HCT116 (cell line): Measurements from ENCODE around the gene ACTG2. TPM values are rescaled to one million over a fixed set of nuclear protein-coding genes. Genes with fewer than 3 reads are reported as not detected.

Experiments
- ATAC-seq: fragments of 200-7000 bp; cut with Tn5 transposase; 2 replicates; pipeline ENCODE4 v1.9.1; 2020; ENCODE audit warnings: mild to moderate bottlenecking, moderate library complexity
- BruUV-seq: library from RNA; stranded (reverse); fragments of 400-500 nt; replicated peaks from 2 replicates; lab custom pipeline; 2021; lab: Mats Ljungman, UMichigan
- CTCF ChIA-PET: fragments of 300-600 bp; sonication (Branson Sonifier 250); formaldehyde crosslinking; loops from one replicate; lab custom pipeline; 2021; ENCODE audit warnings: antibody characterized with exemption; lab: Charles Lee
- POLR2A ChIA-PET: fragments of 300-600, 350-600 bp; sonication (Branson Sonifier 250); formaldehyde crosslinking; loops from one replicate; lab custom pipeline; 2021; ENCODE audit warnings: antibody characterized with exemption; lab: Charles Lee
- RAD21 ChIA-PET, 2 experiments: fragments of 300-600 bp; sonication (Branson Sonifier 250); formaldehyde crosslinking; loops; one replicate each; lab custom pipeline; 2023; ENCODE audit warnings: low total read pairs in 2 of 2; ENCODE audit not compliant: uncharacterized antibody in 2 of 2, unreplicated experiment in 2 of 2, low non-redundant PET in 1 of 2; lab: Charles Lee
- DNase-seq: peaks from one replicate; pipeline ENCODE4 v3.0.0-alpha.2; 2010; ENCODE audit warnings: low read depth, low spot score
- H2AFZ ChIP-seq: fragments of 200-600 bp; shearing (Covaris generic), sonication (generic); 2 replicates; pipeline ENCODE4 v1.6.1; 2017; ENCODE audit warnings: low read depth, mixed run types, mixed read lengths, antibody characterized with exemption, low read length; ENCODE audit not compliant: poor library complexity, severe bottlenecking
- H3K27ac ChIP-seq: 2 replicates; pipeline ENCODE4 v1.5.1; 2012; ENCODE audit warnings: low read depth, low read length
- H3K27me3 ChIP-seq: fragments of 200-600 bp; sonication (generic); 2 replicates; pipeline ENCODE4 v1.6.1; 2016; ENCODE audit warnings: mixed run types, low read length, mixed read lengths; ENCODE audit not compliant: insufficient read depth
- H3K36me3 ChIP-seq, 2 experiments: fragments of 200-500 bp in 1 of 2; fragments of 200-600 bp in 1 of 2; sonication (Bioruptor generic) in 1 of 2; sonication (generic) in 1 of 2; 2 replicates each; pipeline versions ENCODE4 v1.5.1 to v1.6.1; 2014 to 2016; ENCODE audit warnings: low read length in 2 of 2, inconsistent platforms in 1 of 2, mixed read lengths in 1 of 2, mixed run types in 1 of 2; ENCODE audit not compliant: insufficient read depth in 2 of 2, control insufficient read depth in 1 of 2
- H3K4me1 ChIP-seq, 2 experiments: fragments of 200-600 bp in 1 of 2; sonication (generic) in 1 of 2; 2 replicates each; pipeline versions ENCODE4 v1.5.1 to v1.6.1; 2012 to 2017; ENCODE audit warnings: low read length in 2 of 2, inconsistent platforms in 1 of 2, mild to moderate bottlenecking in 1 of 2, mixed read lengths in 1 of 2, mixed run types in 1 of 2, moderate library complexity in 1 of 2; ENCODE audit not compliant: insufficient read depth in 2 of 2, control insufficient read depth in 1 of 2
- H3K4me2 ChIP-seq: fragments of 200-600 bp; sonication (generic); 2 replicates; pipeline ENCODE4 v1.6.1; 2017; ENCODE audit warnings: mixed run types, low read length, mixed read lengths
- H3K4me3 ChIP-seq, 2 experiments: fragments of 200-600 bp in 1 of 2; sonication (generic) in 1 of 2; replicated peaks in 1 of 2; 2 replicates each; pipeline ENCODE4 v1.5.1; 2011 to 2016; ENCODE audit warnings: low read length in 2 of 2, control low read depth in 1 of 2, low read depth in 1 of 2, mild to moderate bottlenecking in 1 of 2, mixed read lengths in 1 of 2, mixed run types in 1 of 2
- H3K79me2 ChIP-seq: fragments of 200-600 bp; sonication (generic); 2 replicates; pipeline ENCODE4 v1.6.1; 2017; ENCODE audit warnings: mild to moderate bottlenecking, mixed run types, low read length, moderate library complexity, mixed read lengths; ENCODE audit not compliant: insufficient read depth
- H3K9ac ChIP-seq: fragments of 200-600 bp; sonication (generic); 2 replicates; pipeline ENCODE4 v1.6.1; 2016; ENCODE audit warnings: low read length, mixed read lengths
- H3K9me2 ChIP-seq: fragments of 200-600 bp; sonication (generic), shearing (Covaris generic); 2 replicates; pipeline ENCODE4 v1.6.1; 2017; ENCODE audit warnings: mixed run types, mild to moderate bottlenecking, moderate library complexity; ENCODE audit not compliant: insufficient read depth
- H3K9me3 ChIP-seq, 2 experiments: fragments of 200-500 bp in 1 of 2; fragments of 200-600 bp in 1 of 2; sonication (Bioruptor generic) in 1 of 2; sonication (generic) in 1 of 2; 2 replicates each; pipeline ENCODE4 v1.6.1; 2014 to 2017; ENCODE audit warnings: low read length in 2 of 2, mixed read lengths in 2 of 2, inconsistent platforms in 1 of 2, low read depth in 1 of 2, mild to moderate bottlenecking in 1 of 2, mixed run types in 1 of 2, moderate library complexity in 1 of 2; ENCODE audit not compliant: control insufficient read depth in 1 of 2, insufficient read depth in 1 of 2
- H4K20me1 ChIP-seq: fragments of 200-600 bp; sonication (generic), shearing (Covaris generic); 2 replicates; pipeline ENCODE4 v1.6.1; 2017; ENCODE audit warnings: mixed run types, mild to moderate bottlenecking, moderate library complexity; ENCODE audit not compliant: insufficient read depth
- ATF3 ChIP-seq: IDR thresholded peaks from 2 replicates; pipeline ENCODE4 v1.6.1; 2012
- ELF1 ChIP-seq: IDR thresholded peaks from 2 replicates; pipeline ENCODE4 v1.6.1; 2012; ENCODE audit warnings: low read depth, borderline replicate concordance
- POLR2A ChIP-seq: IDR thresholded peaks from 2 replicates; pipeline ENCODE4 v1.7.0; 2011; ENCODE audit warnings: borderline replicate concordance; ENCODE audit not compliant: insufficient read depth, insufficient read length; ENCODE audit errors: extremely low read depth
- TCF7L2 ChIP-seq: IDR thresholded peaks from 2 replicates; pipeline ENCODE4 v1.7.0; 2011; ENCODE audit warnings: borderline replicate concordance, inconsistent platforms; ENCODE audit not compliant: insufficient read depth, insufficient read length; ENCODE audit errors: extremely low read depth
- ZBTB33 ChIP-seq: IDR thresholded peaks from 2 replicates; pipeline ENCODE4 v1.6.1; 2011; ENCODE audit warnings: mild to moderate bottlenecking, low read length, moderate library complexity; ENCODE audit not compliant: insufficient replicate concordance; ENCODE audit errors: extremely low read depth
- ZFX ChIP-seq: fragments of 450-650 bp; IDR thresholded peaks from 2 replicates; pipeline ENCODE4 v1.6.1; 2017
- intact Hi-C: fragments of 100-400 bp; cut with micrococcal nuclease; formaldehyde crosslinking; loops from 2 replicates; pipeline ENCODE4 v1.10.0; 2022
- total RNA-seq: library from RNA; stranded (reverse); gene quantifications from one replicate; pipeline ENCODE4 v1.2.1, GENCODE V29; 2021; ENCODE audit not compliant: unreplicated experiment

The ACTG2 gene
- total RNA-seq, 1 experiment from 2014 or later: 0.89 TPM

- ChIA-PET RAD21 (no interaction called here), POLR2A (no interaction called here), CTCF (no interaction called here)
- no peaks in the 10 kb centered on the region for H3K36me3 ChIP-seq
- H3K27ac ChIP-seq: no peak overlapping the region
- no peaks in the 10 kb centered on the region for H3K79me2 ChIP-seq
- no peak for DNase-seq
- no peaks in the 10 kb centered on the region for H3K9me2 ChIP-seq
- ATAC-seq: no peak
- no peak overlapping the region for H3K4me2 ChIP-seq
- no peaks in the 10 kb centered on the region for H3K27me3 ChIP-seq
- H3K4me3 ChIP-seq: no peak overlapping the region
- peaks cover 4 to 10% of the 10 kb centered on the region in 2 experiments; a peak in 3 of 4 replicates for H3K4me1 ChIP-seq
- H2AFZ ChIP-seq: no peak overlapping the region
- TF ChIP-seq POLR2A: no peak
- TF ChIP-seq ZBTB33: no peak
- TF ChIP-seq ZFX: no peak
- no peak for TF ChIP-seq ELF1
- no peak for TF ChIP-seq TCF7L2
- no peak for TF ChIP-seq ATF3
- intact Hi-C loops: no loop called here
- BruUV-seq: no TSS peak
- H3K9me3 ChIP-seq: no peaks in the 10 kb centered on the region
- H4K20me1 ChIP-seq: no peaks in the 10 kb centered on the region
- H3K9ac ChIP-seq: no peak overlapping the region
Observed at GRCh38 chr2:73919596-73920228, 26.9 kb downstream of the ACTG2 start.
